Caco-2 (cell line): Measurements from ENCODE around the gene C1GALT1C1L. TPM values are rescaled to one million over a fixed set of nuclear protein-coding genes. Genes with fewer than 3 reads are reported as not detected.

Experiments used
- BruUV-seq: library from RNA; stranded (reverse); fragments of 400-500 nt; replicated peaks from 2 replicates; lab custom pipeline; 2021; lab: Mats Ljungman, UMichigan
- CTCF ChIA-PET: fragments of 300-600 bp; sonication (Branson Sonifier 250); formaldehyde crosslinking; loops from one replicate; lab custom pipeline; 2022; ENCODE audit warnings: antibody characterized with exemption; lab: Charles Lee
- POLR2A ChIA-PET: fragments of 300-600 bp; sonication (Branson Sonifier 250); formaldehyde crosslinking; loops from one replicate; lab custom pipeline; 2022; ENCODE audit warnings: antibody characterized with exemption; lab: Charles Lee
- DNase-seq, 2 experiments: peaks; one replicate each; pipeline versions ENCODE4 v3.0.0 to v3.0.0-alpha.2; 2020 to 2022
- H3K27me3 ChIP-seq: replicated peaks from 2 replicates; pipeline ENCODE4 v1.6.0; 2011; ENCODE audit warnings: low read length; ENCODE audit not compliant: control insufficient read depth, insufficient read depth
- H3K36me3 ChIP-seq: 2 replicates; pipeline ENCODE4 v1.5.1; 2011; ENCODE audit warnings: low read length; ENCODE audit not compliant: control insufficient read depth, insufficient read depth
- H3K4me1 ChIP-seq: fragments of 250-450 bp; sonication (Bioruptor Pico); 2 replicates; pipeline ENCODE4 v1.5.1; 2020; ENCODE audit warnings: mild to moderate bottlenecking
- H3K4me3 ChIP-seq: 2 replicates; pipeline ENCODE4 v1.5.1; 2011; ENCODE audit warnings: low read depth, mild to moderate bottlenecking, control low read depth, low read length
- H3K9me3 ChIP-seq: fragments of 250-450 bp; sonication (Bioruptor Pico); 2 replicates; pipeline ENCODE4 v1.5.1; 2020; ENCODE audit warnings: mild to moderate bottlenecking, moderate library complexity
- H3K27ac Mint-ChIP-seq: one replicate; pipeline ENCODE4 v1.8.0; 2022; ENCODE audit warnings: mixed read lengths; ENCODE audit not compliant: unreplicated experiment
- H3K27me3 Mint-ChIP-seq: one replicate; pipeline ENCODE4 v1.8.0; 2022; ENCODE audit warnings: mixed read lengths; ENCODE audit not compliant: insufficient read depth, unreplicated experiment
- H3K36me3 Mint-ChIP-seq: one replicate; pipeline ENCODE4 v1.8.0; 2022; ENCODE audit warnings: mild to moderate bottlenecking, mixed read lengths; ENCODE audit not compliant: insufficient read depth, unreplicated experiment
- H3K4me1 Mint-ChIP-seq: one replicate; pipeline ENCODE4 v1.8.0; 2022; ENCODE audit warnings: low read depth, mixed read lengths; ENCODE audit not compliant: unreplicated experiment
- H3K4me3 Mint-ChIP-seq: one replicate; pipeline ENCODE4 v1.8.0; 2022; ENCODE audit warnings: mild to moderate bottlenecking, moderate library complexity, mixed read lengths; ENCODE audit not compliant: unreplicated experiment
- H3K9me3 Mint-ChIP-seq: one replicate; pipeline ENCODE4 v1.8.0; 2022; ENCODE audit warnings: mixed read lengths; ENCODE audit not compliant: unreplicated experiment
- CTCF ChIP-seq, 2 experiments: fragments of 200-600 bp in 1 of 2; IDR thresholded peaks; 1 replicate in 1 of 2; 2 replicates in 1 of 2; pipeline versions ENCODE4 v1.5.1 to v1.8.0; 2011 to 2022; ENCODE audit warnings: antibody characterized with exemption in 1 of 2, control low read depth in 1 of 2, inconsistent platforms in 1 of 2, low read depth in 1 of 2, low read length in 1 of 2, mild to moderate bottlenecking in 1 of 2, moderate library complexity in 1 of 2; ENCODE audit not compliant: insufficient read depth in 1 of 2, severe bottlenecking in 1 of 2, unreplicated experiment in 1 of 2
- intact Hi-C: fragments of 100-400 bp; cut with micrococcal nuclease; formaldehyde crosslinking; loops from one replicate; pipeline ENCODE4 v1.10.0; 2022; ENCODE audit not compliant: unreplicated experiment
- total RNA-seq: library from RNA; stranded (reverse); gene quantifications from 2 replicates; pipeline ENCODE4 v1.2.3, GENCODE V29; 2022

C1GALT1C1L gene
- total RNA-seq, 1 experiment from 2014 or later, result 1.0 TPM

DNA sequence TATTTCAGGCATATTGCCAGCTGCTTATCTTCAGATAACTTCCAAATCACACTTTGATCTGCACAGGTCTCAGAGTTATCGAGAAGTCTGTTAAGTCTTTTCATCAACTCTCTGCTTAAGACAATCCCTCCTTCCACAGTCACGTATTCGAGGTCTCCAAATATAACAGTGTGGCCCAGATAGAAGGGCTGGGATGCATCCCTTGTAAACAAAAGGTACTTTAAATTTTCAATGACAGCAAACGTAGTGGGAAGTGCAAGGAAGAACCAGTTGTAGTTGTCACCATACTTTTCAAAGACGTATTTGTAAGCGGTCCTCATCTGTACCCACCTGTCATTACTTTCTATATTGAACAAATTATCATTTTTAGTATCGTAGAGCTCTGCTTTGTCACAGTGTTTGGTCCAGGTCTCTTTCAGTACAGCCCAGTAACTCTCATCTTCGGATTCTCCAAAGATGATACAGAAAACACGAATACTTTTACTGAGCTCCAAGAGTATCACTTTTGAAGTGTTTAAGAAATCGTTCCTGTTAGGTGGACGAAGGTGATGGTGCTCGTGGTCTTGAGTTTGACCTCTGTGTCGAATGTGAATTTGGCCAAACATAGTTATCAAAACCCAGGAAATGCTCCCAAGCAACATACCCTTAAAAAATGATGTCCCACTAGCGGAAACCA is 445 bp downstream of the C1GALT1C1L start:
- Histone ChIP-seq H3K9me3 (no peaks in the 10 kb centered on the region), H3K4me1 (no peaks in the 10 kb centered on the region), H3K36me3 (no peaks in the 10 kb centered on the region), H3K4me3 (peak overlapping the region; percentile 36), H3K27me3 (no peaks in the 10 kb centered on the region)
- Mint-ChIP-seq H3K4me3 (peak overlapping the region; percentile 25), H3K36me3 (no peaks in the 10 kb centered on the region), H3K27ac (no peak overlapping the region), H3K4me1 (no peaks in the 10 kb centered on the region), H3K27me3 (peaks cover 6% of the 10 kb centered on the region), H3K9me3 (no peaks in the 10 kb centered on the region)
- CTCF ChIA-PET, result no interaction called here
- POLR2A ChIA-PET, result no interaction called here
- BruUV-seq, result TSS peak; percentile 27
- DNase-seq, result no peak
- TF ChIP-seq CTCF (IDR thresholded peaks at IDR 0.05; ENCODE audit: insufficient read depth in 1 of 2, low read depth in 1 of 2, low read length in 1 of 2, severe bottlenecking in 1 of 2, unreplicated experiment in 1 of 2), result no peak
- intact Hi-C loops, result no loop called here

DNA sequence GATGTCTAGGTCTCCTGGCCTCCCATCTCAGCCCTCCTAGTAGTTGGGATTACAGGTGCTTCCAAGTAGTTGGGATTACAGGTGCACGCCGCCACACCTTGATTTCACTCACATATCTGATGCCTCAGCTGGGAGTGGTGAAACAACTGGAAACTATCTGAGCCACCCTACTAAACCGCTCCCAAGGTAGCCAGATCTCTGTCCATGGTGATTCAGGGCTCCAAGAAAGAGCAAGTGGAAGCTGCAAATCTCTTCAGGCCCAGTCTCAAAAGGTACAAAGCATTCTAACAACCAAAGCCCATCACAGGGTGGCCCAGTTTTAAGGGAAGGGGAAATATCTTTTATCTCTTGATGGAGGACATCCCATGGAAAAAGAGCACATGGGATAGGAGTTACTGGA is 19.0 kb downstream of the C1GALT1C1L start:
- Histone ChIP-seq H3K4me1 (no peaks in the 10 kb centered on the region), H3K9me3 (no peaks in the 10 kb centered on the region), H3K4me3 (no peak overlapping the region), H3K27me3 (no peaks in the 10 kb centered on the region), H3K36me3 (no peaks in the 10 kb centered on the region)
- Mint-ChIP-seq H3K27me3 (peaks cover 5% of the 10 kb centered on the region), H3K4me3 (no peak overlapping the region), H3K36me3 (no peaks in the 10 kb centered on the region), H3K27ac (no peak overlapping the region), H3K9me3 (peaks cover 10% of the 10 kb centered on the region), H3K4me1 (no peaks in the 10 kb centered on the region)
- no peak for TF ChIP-seq CTCF (IDR thresholded peaks at IDR 0.05; ENCODE audit: insufficient read depth in 1 of 2, low read depth in 1 of 2, low read length in 1 of 2, severe bottlenecking in 1 of 2, unreplicated experiment in 1 of 2)
- no peak for DNase-seq
- POLR2A ChIA-PET, result no interaction called here
- CTCF ChIA-PET, result no interaction called here
- no TSS peak for BruUV-seq
- intact Hi-C loops, result no loop called here

DNA sequence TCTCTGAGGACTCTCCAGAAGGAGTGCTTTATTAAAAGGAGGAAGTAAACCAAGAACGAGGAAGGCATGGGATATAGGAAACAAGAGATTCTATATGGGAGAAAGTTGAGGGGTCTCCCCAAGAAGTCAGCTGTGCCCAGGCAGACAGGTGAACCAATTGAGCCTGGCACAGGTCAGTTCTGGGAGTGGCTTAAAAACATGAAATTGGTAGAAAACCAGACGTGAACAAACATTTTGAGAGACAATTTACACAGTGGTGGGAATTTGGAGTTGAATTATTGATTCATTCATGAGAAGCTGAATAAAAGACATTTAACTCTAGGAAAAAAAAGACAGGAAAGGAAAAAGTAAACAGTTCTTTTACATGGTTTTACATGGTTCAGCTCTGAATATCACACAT is 22.7 kb downstream of the C1GALT1C1L start:
- intact Hi-C loops, result no loop called here
- ChIA-PET POLR2A (no interaction called here), CTCF (no interaction called here)

More for the DNA sequence above, 22.7 kb downstream of the C1GALT1C1L start:
- Histone ChIP-seq H3K9me3 (no peaks in the 10 kb centered on the region), H3K4me3 (no peak overlapping the region), H3K4me1 (peaks cover 7% of the 10 kb centered on the region; the same call in 1 of the 2 replicates), H3K27me3 (no peaks in the 10 kb centered on the region), H3K36me3 (no peaks in the 10 kb centered on the region)
- Mint-ChIP-seq H3K9me3 (peaks cover 9% of the 10 kb centered on the region), H3K27ac (no peak overlapping the region), H3K4me3 (no peak overlapping the region), H3K4me1 (peaks cover 6% of the 10 kb centered on the region), H3K36me3 (no peaks in the 10 kb centered on the region), H3K27me3 (peaks cover 5% of the 10 kb centered on the region)
- BruUV-seq, result no TSS peak
- no peak for DNase-seq
- TF ChIP-seq CTCF (IDR thresholded peaks at IDR 0.05; ENCODE audit: insufficient read depth in 1 of 2, low read depth in 1 of 2, low read length in 1 of 2, severe bottlenecking in 1 of 2, unreplicated experiment in 1 of 2), result no peak
